K562 (cell line): ENCODE results near the gene CMTM8. TPM values are rescaled to one million over a fixed set of nuclear protein-coding genes. Genes with fewer than 3 reads are reported as not detected.

ENCODE experiments used
- ATAC-seq: fragments of 200-7000 bp; cut with Tn5 transposase; 3 replicates; pipeline ENCODE4 v1.9.1; 2020; ENCODE audit warnings: moderate library complexity
- BruUV-seq: library from RNA; stranded (reverse); fragments of 400-500 nt; replicated peaks from 2 replicates; lab custom pipeline; 2021; lab: Mats Ljungman, UMichigan
- CTCF ChIA-PET: fragments of 300-600 bp; formaldehyde crosslinking; extraction: SDS; loops from one replicate; lab custom pipeline; 2021; ENCODE audit warnings: low intra/inter-chr PET ratio; lab: Yijun Ruan, JAX
- POLR2A ChIA-PET: fragments of 300-600, 350-650 bp; sonication (Branson Sonifier 250); formaldehyde crosslinking; extraction: SDS; loops from one replicate; lab custom pipeline; 2021; ENCODE audit warnings: antibody characterized with exemption, inconsistent platforms; lab: Yijun Ruan, JAX
- DNase-seq, 4 experiments: peaks; one replicate each; pipeline versions ENCODE4 v3.0.0 to v3.0.0-alpha.2; 2011 to 2018; ENCODE audit warnings: low spot score in 3 of 4, mixed read lengths in 3 of 4; ENCODE audit errors: extremely low read depth in 1 of 4
- FAIRE-seq: peaks from 2 replicates; lab custom pipeline; 2011; peaks lifted over from hg19 to GRCh38; lab: Jason Lieb, UNC
- H2AFZ ChIP-seq: 2 replicates; pipeline ENCODE4 v1.6.0; 2011; ENCODE audit warnings: low read depth, low read length, control low read depth, inconsistent platforms
- H3K27ac ChIP-seq: fragments of 200-600 bp; 3 replicates; pipeline ENCODE4 v1.8.0; 2011; ENCODE audit warnings: low read depth, mild to moderate bottlenecking, control low read depth, inconsistent platforms, low read length, moderate library complexity, mixed read lengths; ENCODE audit errors: extremely low read depth
- H3K27me3 ChIP-seq, 2 experiments: fragments of 300-600 bp in 1 of 2; 2 replicates in 1 of 2; 3 replicates in 1 of 2; pipeline versions ENCODE4 v1.6.0 to v1.8.0; 2011; ENCODE audit warnings: inconsistent platforms in 2 of 2, low read length in 2 of 2, mild to moderate bottlenecking in 1 of 2, mixed read lengths in 1 of 2, moderate library complexity in 1 of 2; ENCODE audit not compliant: control insufficient read depth in 2 of 2, insufficient read depth in 2 of 2
- H3K36me3 ChIP-seq: fragments of 300-600 bp; 3 replicates; pipeline ENCODE4 v1.8.0; 2011; ENCODE audit warnings: mild to moderate bottlenecking, low read length, inconsistent platforms; ENCODE audit not compliant: control insufficient read depth, insufficient read depth
- H3K4me1 ChIP-seq, 2 experiments: fragments of 200-600 bp in 1 of 2; replicated peaks in 1 of 2; 2 replicates in 1 of 2; 3 replicates in 1 of 2; pipeline versions ENCODE4 v1.5.1 to v1.8.0; 2011; ENCODE audit warnings: inconsistent platforms in 2 of 2, low read length in 2 of 2, mild to moderate bottlenecking in 1 of 2, mixed read lengths in 1 of 2, moderate library complexity in 1 of 2; ENCODE audit not compliant: control insufficient read depth in 2 of 2, insufficient read depth in 2 of 2
- H3K4me2 ChIP-seq: 2 replicates; pipeline ENCODE4 v1.6.1; 2011; ENCODE audit warnings: low read length, control low read depth, inconsistent platforms, mixed read lengths; ENCODE audit not compliant: insufficient read depth
- H3K4me3 ChIP-seq: fragments of 200-600 bp; sonication (generic), shearing (Covaris generic); 2 replicates; pipeline ENCODE4 v1.5.1; 2016; ENCODE audit warnings: control low read depth, inconsistent platforms
- H3K79me2 ChIP-seq: fragments of 200-600 bp; 3 replicates; pipeline ENCODE4 v1.8.0; 2011; ENCODE audit warnings: low read length, inconsistent platforms; ENCODE audit not compliant: control insufficient read depth, insufficient read depth
- H3K9ac ChIP-seq, 2 experiments: 2 replicates each; pipeline versions ENCODE4 v1.6.0 to v1.6.1; 2011; ENCODE audit warnings: low read depth in 2 of 2, low read length in 2 of 2, control low read depth in 1 of 2, inconsistent platforms in 1 of 2, mild to moderate bottlenecking in 1 of 2, mixed read lengths in 1 of 2; ENCODE audit not compliant: insufficient read depth in 1 of 2
- H3K9me1 ChIP-seq: one replicate; pipeline ENCODE4 v1.6.0; 2011; ENCODE audit warnings: inconsistent platforms, mild to moderate bottlenecking, low read length, moderate library complexity; ENCODE audit not compliant: control insufficient read depth, insufficient read depth
- H3K9me3 ChIP-seq: replicated peaks from 2 replicates; pipeline ENCODE4 v1.5.1; 2011; ENCODE audit warnings: low read depth, low read length, inconsistent platforms; ENCODE audit not compliant: control insufficient read depth, insufficient read depth
- H4K20me1 ChIP-seq: replicated peaks from 2 replicates; pipeline ENCODE4 v1.6.1; 2011; ENCODE audit warnings: low read length, inconsistent platforms, mixed read lengths; ENCODE audit not compliant: control insufficient read depth, insufficient read depth
- BRF1 ChIP-seq: IDR thresholded peaks from 3 replicates; pipeline ENCODE4 v1.6.1; 2011; ENCODE audit warnings: borderline replicate concordance, mild to moderate bottlenecking; ENCODE audit not compliant: insufficient read length; ENCODE audit errors: extremely low read depth
- CBX2 ChIP-seq: fragments of 200-600 bp; sonication (generic); IDR thresholded peaks from one replicate; pipeline ENCODE4 v1.6.1; 2012; ENCODE audit warnings: mild to moderate bottlenecking, low read length, inconsistent platforms; ENCODE audit not compliant: insufficient read depth, poor library complexity, severe bottlenecking
- CBX8 ChIP-seq: fragments of 200-600 bp; sonication (generic); IDR thresholded peaks from 2 replicates; pipeline ENCODE4 v1.6.1; 2012; ENCODE audit warnings: borderline replicate concordance, mixed run types, low read depth, mild to moderate bottlenecking, moderate library complexity, mixed read lengths, low read length, control low read depth, inconsistent platforms; ENCODE audit not compliant: poor library complexity, severe bottlenecking; ENCODE audit errors: extremely low read depth
- EP400 ChIP-seq: fragments of 450-650 bp; IDR thresholded peaks from 2 replicates; pipeline ENCODE4 v1.6.1; 2017; ENCODE audit warnings: antibody characterized with exemption, mild to moderate bottlenecking, moderate library complexity
- ETV1 ChIP-seq: fragments of 450-650 bp; conservative IDR thresholded peaks from 2 replicates; pipeline ENCODE4 v1.6.1; 2016; ENCODE audit warnings: missing genetic modification characterization, control low read depth, low read depth, missing compliant biosample characterization
- GATAD2A ChIP-seq: fragments of 450-650 bp; IDR thresholded peaks from 2 replicates; pipeline ENCODE4 v1.6.1; 2017
- HEY1 ChIP-seq: fragments of 250-450 bp; sonication (Bioruptor Pico); IDR thresholded peaks from 2 replicates; pipeline ENCODE4 v1.5.0; 2020; ENCODE audit warnings: mild to moderate bottlenecking, moderate library complexity, borderline replicate concordance
- KAT8 ChIP-seq: fragments of 450-650 bp; IDR thresholded peaks from 2 replicates; pipeline ENCODE4 v1.6.1; 2016; ENCODE audit warnings: low read depth, mild to moderate bottlenecking
- NR2C2 ChIP-seq, 2 experiments: fragments of 200-800 bp in 1 of 2; sonication (Bioruptor generic) in 1 of 2; sonication (generic) in 1 of 2; formaldehyde crosslinking in 1 of 2; IDR thresholded peaks; 2 replicates each; pipeline versions ENCODE4 v1.6.1 to v1.8.0; 2016 to 2022; ENCODE audit warnings: mild to moderate bottlenecking in 1 of 2, missing compliant biosample characterization in 1 of 2, missing genetic modification characterization in 1 of 2, missing genetic modification reagents in 1 of 2
- PTBP1 ChIP-seq: fragments of 200-400 bp; formaldehyde crosslinking; IDR thresholded peaks from 2 replicates; pipeline ENCODE4 v1.6.1; 2017; ENCODE audit warnings: low read depth, low read length
- PTTG1 ChIP-seq: fragments of 450-650 bp; IDR thresholded peaks from 2 replicates; pipeline ENCODE4 v1.6.1; 2016; ENCODE audit warnings: low read depth, mild to moderate bottlenecking, missing genetic modification characterization, missing compliant biosample characterization
- SMAD2 ChIP-seq: fragments of 150-350 bp; IDR thresholded peaks from 2 replicates; pipeline ENCODE4 v1.6.1; 2014; ENCODE audit warnings: low read depth, mild to moderate bottlenecking, low read length
- SOX6 ChIP-seq: fragments of 450-650 bp; IDR thresholded peaks from 2 replicates; pipeline ENCODE4 v1.6.1; 2014; ENCODE audit warnings: mild to moderate bottlenecking
- TRIM28 ChIP-seq: fragments of 450-650 bp; IDR thresholded peaks from 2 replicates; pipeline ENCODE4 v1.6.1; 2017
- ZBTB17 ChIP-seq: fragments of 450-650 bp; formaldehyde crosslinking; IDR thresholded peaks from 2 replicates; pipeline ENCODE4 v1.4.0; 2020; ENCODE audit warnings: mild to moderate bottlenecking
- ZNF143 ChIP-seq: sonication (generic); formaldehyde crosslinking; IDR thresholded peaks from 2 replicates; pipeline ENCODE4 v1.9.0; 2022; ENCODE audit warnings: mild to moderate bottlenecking, missing genetic modification reagents
- ZNF253 ChIP-seq: fragments of 250-450 bp; sonication (Bioruptor Pico); conservative IDR thresholded peaks from 2 replicates; pipeline ENCODE4 v1.6.1; 2021; ENCODE audit warnings: mild to moderate bottlenecking
- WGBS: fragments of 100-300 bp; shearing (Covaris generic); methylation state at CpG from one replicate; pipeline ENCODE4 v1.1.6; 2016; ENCODE audit warnings: low coverage, mixed read lengths; ENCODE audit not compliant: insufficient coverage; ENCODE audit errors: missing lambda C conversion rate; 5-methylcytosine and 5-hydroxymethylcytosine counted together
- in situ Hi-C: fragments of 300-500 bp; cut with MboI; formaldehyde crosslinking; loops from 4 replicates; pipeline ENCODE4 v1.15.0; 2018; ENCODE audit warnings: inconsistent platforms, mixed read lengths
- intact Hi-C: fragments of 100-400 bp; cut with micrococcal nuclease; formaldehyde crosslinking; loops from 2 replicates; pipeline ENCODE4 v1.14.2; 2022
- polyA plus RNA-seq, 8 experiments: library from polyadenylated mRNA; depleted of rRNA in 4 of 8; stranded (reverse) in 5 of 8; unstranded in 3 of 8; fragments of >200 nt; fragmentation: Nextera tagmentation in 2 of 8; fragmentation: Illumina TruSeq in 1 of 8; extraction: Ambion mirVana in 2 of 8; extraction: Trizol in 1 of 8; gene quantifications; 2 replicates each; pipeline versions ENCODE4 v1.2.1 to v1.2.3, GENCODE V29; 2011 to 2014; ENCODE audit warnings: inconsistent platforms in 1 of 8, missing spikeins in 1 of 8
- total RNA-seq, 7 experiments: library from RNA; depleted of rRNA in 6 of 7; stranded (reverse); fragments of >200 nt in 6 of 7; fragmentation: Illumina TruSeq in 2 of 7; extraction: Trizol in 2 of 7; gene quantifications; 2 replicates each; pipeline versions ENCODE4 v1.2.1 to v1.2.3, GENCODE V29; 2011 to 2021; ENCODE audit warnings: low replicate concordance in 1 of 7
- TF ChIP-seq, protein P1 (sequence below), 2 experiments: fragments of 150-350 bp in 1 of 2; IDR thresholded peaks; 2 replicates each; pipeline ENCODE4 v1.6.1; 2012 to 2016; ENCODE audit warnings: low read depth in 2 of 2, low read length in 2 of 2, mild to moderate bottlenecking in 1 of 2, moderate library complexity in 1 of 2
- TF ChIP-seq, protein P2 (sequence below): sonication (generic); formaldehyde crosslinking; IDR thresholded peaks from 2 replicates; pipeline ENCODE4 v1.8.0; 2022; ENCODE audit warnings: mild to moderate bottlenecking, missing genetic modification reagents, borderline replicate concordance

CMTM8 gene
- total and polyA plus RNA-seq, 9 of the 15 experiments (the other 6 are each of a cell fraction or from before 2014, with no cell fraction given): not detected

DNA sequence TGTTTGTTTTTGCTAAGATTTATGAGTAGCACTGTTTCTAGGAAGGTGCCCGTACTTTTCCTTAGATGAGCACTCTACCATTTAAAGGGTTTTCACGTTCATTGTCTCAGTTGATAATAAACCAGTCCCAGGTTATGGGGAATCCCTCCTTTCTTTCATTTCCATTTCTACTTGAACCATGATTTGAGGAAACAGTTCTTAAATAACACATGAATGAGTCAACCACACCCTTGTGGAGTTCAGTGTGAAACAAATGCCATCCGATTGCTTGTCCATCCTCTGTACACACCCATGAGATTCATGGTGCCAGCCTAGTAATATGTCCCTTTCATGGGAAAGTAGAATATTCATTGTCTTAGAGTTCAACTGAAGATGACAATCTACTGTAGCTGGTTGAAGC, 23.1 kb downstream of the CMTM8 start:
- Histone ChIP-seq H3K9me1 (no peaks in the 10 kb centered on the region), H3K4me3 (no peak overlapping the region), H3K79me2 (no peaks in the 10 kb centered on the region), H3K36me3 (no peaks in the 10 kb centered on the region), H3K9ac (no peak overlapping the region), H3K4me1 (no peaks in the 10 kb centered on the region; a peak in 1 of 5 replicates), H3K9me3 (no peaks in the 10 kb centered on the region), H4K20me1 (no peaks in the 10 kb centered on the region), H3K27ac (no peak overlapping the region), H2AFZ (no peak overlapping the region), H3K27me3 (peaks cover 2 to 16% of the 10 kb centered on the region in 2 experiments; a peak in 3 of 5 replicates), H3K4me2 (no peak overlapping the region)
- no TSS peak for BruUV-seq
- FAIRE-seq (no peak), DNase-seq (no peak), ATAC-seq (no peak)
- 0% methylated on average over 3 of the region's 3 CpGs for WGBS
- in situ Hi-C loops: no loop called here
- ChIA-PET CTCF (no interaction called here), POLR2A (interaction anchor here (0.7 kb wide), 1 partner anchor 121 kb away, joined by 4 read pairs; no protein-coding TSS in a partner anchor)
- intact Hi-C loops: no loop called here
- TF ChIP-seq GATAD2A (no peak), PTTG1 (no peak), PTBP1 (no peak), KAT8 (no peak), ZNF253 (CRISPR knock-in tag) (no peak), TRIM28 (no peak), ZBTB17 (CRISPR knock-in tag) (no peak), SMAD2 (no peak), ZNF143 (no peak), SOX6 (no peak), ETV1 (tag) (no peak), CBX8 (no peak), HEY1 (CRISPR knock-in tag) (no peak), CBX2 (no peak), BRF1 (no peak), NR2C2 (CRISPR knock-in tag; IDR thresholded peaks at IDR 0.05) (no peak), NR2C2 (tag; IDR thresholded peaks at IDR 0.05) (no peak), EP400 (no peak)
- TF ChIP-seq, protein P1, sequence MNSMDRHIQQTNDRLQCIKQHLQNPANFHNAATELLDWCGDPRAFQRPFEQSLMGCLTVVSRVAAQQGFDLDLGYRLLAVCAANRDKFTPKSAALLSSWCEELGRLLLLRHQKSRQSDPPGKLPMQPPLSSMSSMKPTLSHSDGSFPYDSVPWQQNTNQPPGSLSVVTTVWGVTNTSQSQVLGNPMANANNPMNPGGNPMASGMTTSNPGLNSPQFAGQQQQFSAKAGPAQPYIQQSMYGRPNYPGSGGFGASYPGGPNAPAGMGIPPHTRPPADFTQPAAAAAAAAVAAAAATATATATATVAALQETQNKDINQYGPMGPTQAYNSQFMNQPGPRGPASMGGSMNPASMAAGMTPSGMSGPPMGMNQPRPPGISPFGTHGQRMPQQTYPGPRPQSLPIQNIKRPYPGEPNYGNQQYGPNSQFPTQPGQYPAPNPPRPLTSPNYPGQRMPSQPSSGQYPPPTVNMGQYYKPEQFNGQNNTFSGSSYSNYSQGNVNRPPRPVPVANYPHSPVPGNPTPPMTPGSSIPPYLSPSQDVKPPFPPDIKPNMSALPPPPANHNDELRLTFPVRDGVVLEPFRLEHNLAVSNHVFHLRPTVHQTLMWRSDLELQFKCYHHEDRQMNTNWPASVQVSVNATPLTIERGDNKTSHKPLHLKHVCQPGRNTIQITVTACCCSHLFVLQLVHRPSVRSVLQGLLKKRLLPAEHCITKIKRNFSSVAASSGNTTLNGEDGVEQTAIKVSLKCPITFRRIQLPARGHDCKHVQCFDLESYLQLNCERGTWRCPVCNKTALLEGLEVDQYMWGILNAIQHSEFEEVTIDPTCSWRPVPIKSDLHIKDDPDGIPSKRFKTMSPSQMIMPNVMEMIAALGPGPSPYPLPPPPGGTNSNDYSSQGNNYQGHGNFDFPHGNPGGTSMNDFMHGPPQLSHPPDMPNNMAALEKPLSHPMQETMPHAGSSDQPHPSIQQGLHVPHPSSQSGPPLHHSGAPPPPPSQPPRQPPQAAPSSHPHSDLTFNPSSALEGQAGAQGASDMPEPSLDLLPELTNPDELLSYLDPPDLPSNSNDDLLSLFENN (IDR thresholded peaks at IDR 0.05; ENCODE audit: low read depth in 2 of 2, low read length in 2 of 2): no peak
- TF ChIP-seq, protein P2, sequence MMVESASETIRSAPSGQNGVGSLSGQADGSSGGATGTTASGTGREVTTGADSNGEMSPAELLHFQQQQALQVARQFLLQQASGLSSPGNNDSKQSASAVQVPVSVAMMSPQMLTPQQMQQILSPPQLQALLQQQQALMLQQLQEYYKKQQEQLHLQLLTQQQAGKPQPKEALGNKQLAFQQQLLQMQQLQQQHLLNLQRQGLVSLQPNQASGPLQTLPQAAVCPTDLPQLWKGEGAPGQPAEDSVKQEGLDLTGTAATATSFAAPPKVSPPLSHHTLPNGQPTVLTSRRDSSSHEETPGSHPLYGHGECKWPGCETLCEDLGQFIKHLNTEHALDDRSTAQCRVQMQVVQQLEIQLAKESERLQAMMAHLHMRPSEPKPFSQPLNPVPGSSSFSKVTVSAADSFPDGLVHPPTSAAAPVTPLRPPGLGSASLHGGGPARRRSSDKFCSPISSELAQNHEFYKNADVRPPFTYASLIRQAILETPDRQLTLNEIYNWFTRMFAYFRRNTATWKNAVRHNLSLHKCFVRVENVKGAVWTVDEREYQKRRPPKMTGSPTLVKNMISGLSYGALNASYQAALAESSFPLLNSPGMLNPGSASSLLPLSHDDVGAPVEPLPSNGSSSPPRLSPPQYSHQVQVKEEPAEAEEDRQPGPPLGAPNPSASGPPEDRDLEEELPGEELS: no peak
